ENCODE measurements around the gene METTL26. TPM values are rescaled to one million over a fixed set of nuclear protein-coding genes. Genes with fewer than 3 reads are reported as not detected.
A peak's percentile ranks its signal among the peaks of the same experiment; 100 is the strongest.

The METTL26 gene
- total and polyA plus RNA-seq, 2 experiments from 2014 or later = 155 to 218 TPM

GRCh38 chr16:590815-591200, 45.3 kb downstream of the METTL26 start:
- DNase-seq = no peak
- H3K4me2 ChIP-seq (ENCODE audit: unreplicated experiment) = peak overlapping the region; percentile 91
- peak overlapping the region; percentile 92 for H3K9ac ChIP-seq
- H3K9me3 ChIP-seq (ENCODE audit: low read depth) = no peaks in the 10 kb centered on the region
- 56% methylated on average over 7 to 10 of the region's 10 CpGs for WGBS, 2 experiments (ENCODE audit: low coverage in 1 of 2, low lambda C conversion rate in 2 of 2, missing lambda C conversion rate in 2 of 2)
- TF ChIP-seq EZH2 (IDR thresholded peaks at IDR 0.05; ENCODE audit: insufficient read depth, poor library complexity, severe bottlenecking) (no peak), EZH2phosphoT487 (IDR thresholded peaks at IDR 0.05; ENCODE audit: insufficient read depth, low read depth) (no peak)
- peak overlapping the region; percentile 100 for H3K4me3 ChIP-seq
- H3F3A ChIP-seq (ENCODE audit: insufficient read depth) = no peaks in the 10 kb centered on the region; the same call in 1 of the 2 replicates
- H3K9me2 ChIP-seq (ENCODE audit: insufficient read depth) = no peaks in the 10 kb centered on the region
- no peaks in the 10 kb centered on the region for H3K36me3 ChIP-seq (ENCODE audit: low read depth)
- 0 out of 2 replicates have a peak, but pooled peaks cover 5% of the 10 kb centered on the region for H3K4me1 ChIP-seq (ENCODE audit: insufficient read depth)
- H4K20me1 ChIP-seq (ENCODE audit: insufficient read depth) = no peaks in the 10 kb centered on the region
- H3K27ac ChIP-seq = no peak overlapping the region; the same call in 1 of the 2 replicates
- in situ Hi-C loops (cut with MboI) = no loop called here
- H2AFZ ChIP-seq = peak overlapping the region; percentile 65; the same call in 1 of the 2 replicates
- H3K79me2 ChIP-seq (ENCODE audit: insufficient read depth) = peaks cover 70% of the 10 kb centered on the region
- no peaks in the 10 kb centered on the region for H3K27me3 ChIP-seq (replicated peaks; ENCODE audit: insufficient read depth)

- Histone ChIP-seq H3K9ac (peak overlapping the region; percentile 92), H3K4me1 (ENCODE audit: insufficient read depth) (0 out of 2 replicates have a peak, but pooled peaks cover 5% of the 10 kb centered on the region), H3K9me3 (ENCODE audit: low read depth) (no peaks in the 10 kb centered on the region), H3K27ac (peak overlapping the region; percentile 68), H3K4me3 (peak overlapping the region; percentile 100), H3K36me3 (ENCODE audit: low read depth) (no peaks in the 10 kb centered on the region), H2AFZ (peak overlapping the region; percentile 65; the same call in 1 of the 2 replicates), H3K9me2 (ENCODE audit: insufficient read depth) (no peaks in the 10 kb centered on the region), H3K27me3 (replicated peaks; ENCODE audit: insufficient read depth) (no peaks in the 10 kb centered on the region), H4K20me1 (ENCODE audit: insufficient read depth) (no peaks in the 10 kb centered on the region), H3K4me2 (ENCODE audit: unreplicated experiment) (peak overlapping the region; percentile 91), H3F3A (ENCODE audit: insufficient read depth) (no peaks in the 10 kb centered on the region; the same call in 1 of the 2 replicates), H3K79me2 (ENCODE audit: insufficient read depth) (peaks cover 65% of the 10 kb centered on the region)
- WGBS, 2 experiments (ENCODE audit: low coverage in 1 of 2, low lambda C conversion rate in 2 of 2, missing lambda C conversion rate in 2 of 2) = 1 to 3% methylated on average over 40 to 60 of the region's 71 CpGs
- DNase-seq = peak; percentile 88
- in situ Hi-C loops (cut with MboI) = no loop called here
- TF ChIP-seq EZH2 (IDR thresholded peaks at IDR 0.05; ENCODE audit: insufficient read depth, poor library complexity, severe bottlenecking) (no peak), EZH2phosphoT487 (IDR thresholded peaks at IDR 0.05; ENCODE audit: insufficient read depth, low read depth) (no peak)
These were observed 45.8 kb downstream of the METTL26 start for GRCh38 chr16:590188-590814.

DNA sequence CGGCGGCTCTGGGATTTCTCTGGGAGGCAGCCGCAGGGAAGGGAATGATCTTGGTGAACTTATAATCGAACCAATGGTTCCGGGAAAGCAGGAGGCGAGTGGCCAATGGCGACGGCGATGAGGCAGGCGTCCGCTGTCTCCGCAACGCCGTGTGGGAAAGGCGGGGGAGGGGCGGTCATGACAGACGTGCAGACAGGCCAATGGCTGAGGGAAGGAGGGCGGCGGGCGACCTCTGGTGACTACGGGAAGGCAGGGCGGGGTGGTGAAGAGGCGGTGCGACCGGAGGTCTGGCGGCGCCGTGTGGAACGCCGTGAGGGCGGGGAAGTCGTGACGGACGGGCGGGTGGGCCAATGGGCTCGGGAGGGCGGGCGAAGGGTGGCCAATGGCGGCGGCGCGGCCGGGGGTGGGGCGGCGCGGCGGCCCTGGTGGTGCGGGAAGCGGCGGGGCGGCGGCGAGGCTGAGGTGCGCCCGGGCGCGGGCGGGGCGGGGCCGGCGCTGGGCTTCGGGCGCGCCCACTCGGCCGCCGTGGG, 46.4 kb downstream of the METTL26 start, which contains the start of gene RAB40C:
Gene RAB40C (plus strand): TSS at position 409 of the 530 bp plus-strand sequence. CDS start 226 bp downstream, outside the sequence.
- WGBS, 2 experiments (ENCODE audit: low coverage in 1 of 2, low lambda C conversion rate in 2 of 2, missing lambda C conversion rate in 2 of 2) = 1 to 2% methylated on average over 24 to 48 of the region's 67 CpGs
- Histone ChIP-seq H3K9me2 (ENCODE audit: insufficient read depth) (no peaks in the 10 kb centered on the region), H3K27ac (peak within 1 kb of the TSS; percentile 90), H3K36me3 (ENCODE audit: low read depth) (no peaks in the 10 kb centered on the region), H3F3A (ENCODE audit: insufficient read depth) (no peaks in the 10 kb centered on the region; the same call in 1 of the 2 replicates), H2AFZ (peak within 1 kb of the TSS; percentile 71), H3K4me1 (ENCODE audit: insufficient read depth) (0 out of 2 replicates have a peak, but pooled peaks cover 5% of the 10 kb centered on the region), H3K4me2 (ENCODE audit: unreplicated experiment) (peak within 1 kb of the TSS; percentile 91), H3K9me3 (ENCODE audit: low read depth) (no peaks in the 10 kb centered on the region), H3K27me3 (replicated peaks; ENCODE audit: insufficient read depth) (no peaks in the 10 kb centered on the region), H3K79me2 (ENCODE audit: insufficient read depth) (peaks cover 59% of the 10 kb centered on the region), H4K20me1 (ENCODE audit: insufficient read depth) (no peaks in the 10 kb centered on the region), H3K4me3 (peak within 1 kb of the TSS; percentile 100), H3K9ac (peak within 1 kb of the TSS; percentile 92)
- peak; percentile 99 for DNase-seq
- in situ Hi-C loops (cut with MboI) = no loop called here
- TF ChIP-seq EZH2phosphoT487 (IDR thresholded peaks at IDR 0.05; ENCODE audit: insufficient read depth, low read depth) = no peak

DNA sequence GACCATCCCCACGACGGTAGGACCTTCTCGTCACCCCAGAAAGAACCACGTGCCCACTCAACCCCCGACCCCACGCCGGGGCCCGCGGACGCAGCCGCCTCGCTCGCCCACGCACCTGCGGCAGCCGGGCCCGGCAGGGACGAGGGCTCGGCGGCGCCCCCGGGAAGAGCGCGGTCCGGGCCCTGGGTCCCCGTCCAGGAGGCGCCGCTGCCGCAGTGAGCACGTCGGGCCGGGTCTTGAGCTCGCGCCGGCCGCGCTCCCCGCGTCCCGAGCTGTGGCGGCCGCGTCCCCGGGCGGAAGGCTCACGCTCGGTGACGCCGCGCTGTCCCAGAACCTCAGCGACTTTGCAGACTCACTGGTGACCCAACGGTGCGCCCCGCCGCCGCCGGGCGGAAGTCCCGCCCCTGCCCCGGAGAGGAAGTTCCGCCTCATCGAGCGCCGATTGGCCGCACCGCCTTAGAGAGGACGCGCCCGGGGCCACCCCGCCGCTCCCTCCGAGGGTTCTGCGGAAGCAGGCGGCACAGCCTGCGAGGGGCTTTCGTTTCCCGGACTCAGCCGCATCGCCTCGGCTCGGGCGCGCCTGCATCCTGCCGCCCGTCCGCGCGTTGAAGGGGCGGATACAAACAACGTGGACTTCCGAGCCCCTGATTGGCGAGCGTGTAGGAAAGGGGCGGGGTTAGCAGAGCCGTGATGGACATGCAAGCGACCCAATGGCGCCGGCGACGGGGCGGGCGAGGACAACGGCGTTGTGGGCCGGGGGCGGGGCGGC, 47.0 kb downstream of the METTL26 start:
- peak overlapping the region; percentile 84 for H3K9ac ChIP-seq
- WGBS, 2 experiments (ENCODE audit: low coverage in 1 of 2, low lambda C conversion rate in 2 of 2, missing lambda C conversion rate in 2 of 2) = 1% methylated on average over 70 to 78 of the region's 107 CpGs
- peak overlapping the region; percentile 71 for H2AFZ ChIP-seq
- H3K4me2 ChIP-seq (ENCODE audit: unreplicated experiment) = peak overlapping the region; percentile 72
- H3K9me3 ChIP-seq (ENCODE audit: low read depth) = no peaks in the 10 kb centered on the region
- H3K9me2 ChIP-seq (ENCODE audit: insufficient read depth) = no peaks in the 10 kb centered on the region
- peak overlapping the region; percentile 78 for H3K4me3 ChIP-seq
- in situ Hi-C loops (cut with MboI) = no loop called here
- TF ChIP-seq EZH2 (IDR thresholded peaks at IDR 0.05; ENCODE audit: insufficient read depth, poor library complexity, severe bottlenecking) = no peak
- no peak for TF ChIP-seq EZH2phosphoT487 (IDR thresholded peaks at IDR 0.05; ENCODE audit: insufficient read depth, low read depth)
- peaks cover 52% of the 10 kb centered on the region for H3K79me2 ChIP-seq (ENCODE audit: insufficient read depth)
- H4K20me1 ChIP-seq (ENCODE audit: insufficient read depth) = no peaks in the 10 kb centered on the region
- no peaks in the 10 kb centered on the region for H3K36me3 ChIP-seq (ENCODE audit: low read depth)
- 0 out of 2 replicates have a peak, but pooled peaks cover 5% of the 10 kb centered on the region for H3K4me1 ChIP-seq (ENCODE audit: insufficient read depth)
- H3F3A ChIP-seq (ENCODE audit: insufficient read depth) = no peaks in the 10 kb centered on the region; the same call in 1 of the 2 replicates
- H3K27me3 ChIP-seq (replicated peaks; ENCODE audit: insufficient read depth) = no peaks in the 10 kb centered on the region
- DNase-seq = peak; percentile 96
- H3K27ac ChIP-seq = peak overlapping the region; percentile 90

All from GM23248 (cell line).